ENCODE data around the gene PPP3CB. TPM values are rescaled to one million over a fixed set of nuclear protein-coding genes. Genes with fewer than 3 reads are reported as not detected.
"Not testable (repeated sequence)": the region's sequence is repeated elsewhere in the genome, so short reads cannot be mapped to it uniquely, and the experiment has no call there.

Gene PPP3CB
- total RNA-seq, 4 donors from 2014 or later: 41.1 to 57.7 (median 46.2) TPM

- no peak for DNase-seq (ENCODE audit: low spot score)
- no peak for ATAC-seq (ENCODE audit: low FRiP score)
- TF ChIP-seq, protein P1, sequence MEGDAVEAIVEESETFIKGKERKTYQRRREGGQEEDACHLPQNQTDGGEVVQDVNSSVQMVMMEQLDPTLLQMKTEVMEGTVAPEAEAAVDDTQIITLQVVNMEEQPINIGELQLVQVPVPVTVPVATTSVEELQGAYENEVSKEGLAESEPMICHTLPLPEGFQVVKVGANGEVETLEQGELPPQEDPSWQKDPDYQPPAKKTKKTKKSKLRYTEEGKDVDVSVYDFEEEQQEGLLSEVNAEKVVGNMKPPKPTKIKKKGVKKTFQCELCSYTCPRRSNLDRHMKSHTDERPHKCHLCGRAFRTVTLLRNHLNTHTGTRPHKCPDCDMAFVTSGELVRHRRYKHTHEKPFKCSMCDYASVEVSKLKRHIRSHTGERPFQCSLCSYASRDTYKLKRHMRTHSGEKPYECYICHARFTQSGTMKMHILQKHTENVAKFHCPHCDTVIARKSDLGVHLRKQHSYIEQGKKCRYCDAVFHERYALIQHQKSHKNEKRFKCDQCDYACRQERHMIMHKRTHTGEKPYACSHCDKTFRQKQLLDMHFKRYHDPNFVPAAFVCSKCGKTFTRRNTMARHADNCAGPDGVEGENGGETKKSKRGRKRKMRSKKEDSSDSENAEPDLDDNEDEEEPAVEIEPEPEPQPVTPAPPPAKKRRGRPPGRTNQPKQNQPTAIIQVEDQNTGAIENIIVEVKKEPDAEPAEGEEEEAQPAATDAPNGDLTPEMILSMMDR (IDR thresholded peaks at IDR 0.05): no peak
Measured at GRCh38 chr10:73405556-73405955, 90.3 kb downstream of the PPP3CB start.

GRCh38 chr10:73404690-73405089 is 91.1 kb downstream of the PPP3CB start:
- no peak for DNase-seq (ENCODE audit: low spot score)
- no peak for ATAC-seq (ENCODE audit: low FRiP score)
- TF ChIP-seq, protein P1 (IDR thresholded peaks at IDR 0.05): no peak

- no peak for DNase-seq (ENCODE audit: low spot score)
- no peak for ATAC-seq (ENCODE audit: low FRiP score)
Measured at GRCh38 chr10:73401636-73402035, 94.2 kb downstream of the PPP3CB start.

GRCh38 chr10:73399063-73399462 is 96.8 kb downstream of the PPP3CB start:
- DNase-seq (ENCODE audit: low spot score) (no peak), ATAC-seq (ENCODE audit: low FRiP score) (no peak)
- TF ChIP-seq, protein P1 (IDR thresholded peaks at IDR 0.05): no peak

More at GRCh38 chr10:73401636-73402035, 94.2 kb downstream of the PPP3CB start:
- TF ChIP-seq, protein P1 (IDR thresholded peaks at IDR 0.05): no peak

GRCh38 chr10:73398024-73398423 is 97.8 kb downstream of the PPP3CB start:
- TF ChIP-seq, protein P1 (IDR thresholded peaks at IDR 0.05): no peak
- ATAC-seq (ENCODE audit: low FRiP score) (no peak), DNase-seq (ENCODE audit: low spot score) (no peak)

DNA sequence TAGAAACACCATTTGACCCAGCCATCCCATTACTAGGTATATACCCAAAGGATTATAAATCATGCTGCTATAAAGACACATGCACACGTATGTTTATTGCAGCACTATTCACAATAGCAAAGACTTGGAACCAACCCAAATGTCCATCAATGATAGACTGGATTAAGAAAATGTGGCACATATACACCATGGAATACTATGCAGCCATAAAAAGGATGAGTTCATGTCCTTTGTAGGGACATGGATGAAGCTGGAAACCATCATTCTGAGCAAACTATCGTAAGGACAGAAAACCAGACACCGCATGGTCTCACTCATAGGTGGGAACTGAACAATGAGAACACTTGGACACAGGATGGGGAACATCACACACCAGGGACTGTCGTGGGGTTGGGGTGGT is 101.5 kb downstream of the PPP3CB start:
- not testable (repeated sequence) for ATAC-seq (ENCODE audit: low FRiP score); DNase-seq (ENCODE audit: low spot score)

GRCh38 chr10:73388228-73388627 is 107.6 kb downstream of the PPP3CB start:
- no peak for DNase-seq (ENCODE audit: low spot score)
- TF ChIP-seq, protein P1 (IDR thresholded peaks at IDR 0.05): no peak
- no peak for ATAC-seq (ENCODE audit: low FRiP score)

DNA sequence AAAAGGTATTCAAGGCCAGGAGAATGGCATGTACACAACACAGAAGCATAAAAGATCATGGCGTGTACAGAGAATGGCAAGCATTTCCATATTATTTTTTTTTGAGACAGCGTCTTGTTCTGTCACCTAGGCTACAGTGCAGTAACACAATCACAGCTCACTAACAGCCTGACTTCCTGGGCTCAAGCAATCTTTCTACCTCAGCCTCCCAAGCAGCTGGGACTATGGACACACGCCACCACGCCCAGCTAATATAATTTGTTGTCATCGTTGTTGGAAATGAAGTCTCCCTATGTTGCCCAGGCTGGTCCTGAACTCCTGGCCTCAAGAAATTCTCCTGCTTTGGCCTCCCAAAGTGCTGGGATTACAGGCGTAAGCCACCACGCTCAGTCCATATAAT is 109.2 kb downstream of the PPP3CB start:
- ATAC-seq (ENCODE audit: low FRiP score): no peak
- TF ChIP-seq, protein P1 (IDR thresholded peaks at IDR 0.05): no peak
- no peak for DNase-seq (ENCODE audit: low spot score)
